ENCODE measurements around the gene HACE1. TPM values are rescaled to one million over a fixed set of nuclear protein-coding genes. Genes with fewer than 3 reads are reported as not detected.
"Not testable (repeated sequence)": the region's sequence is repeated elsewhere in the genome, so short reads cannot be mapped to it uniquely, and the experiment has no call there.

Gene HACE1
- total RNA-seq, 1 donor from 2014 or later: 23.2 TPM

DNA sequence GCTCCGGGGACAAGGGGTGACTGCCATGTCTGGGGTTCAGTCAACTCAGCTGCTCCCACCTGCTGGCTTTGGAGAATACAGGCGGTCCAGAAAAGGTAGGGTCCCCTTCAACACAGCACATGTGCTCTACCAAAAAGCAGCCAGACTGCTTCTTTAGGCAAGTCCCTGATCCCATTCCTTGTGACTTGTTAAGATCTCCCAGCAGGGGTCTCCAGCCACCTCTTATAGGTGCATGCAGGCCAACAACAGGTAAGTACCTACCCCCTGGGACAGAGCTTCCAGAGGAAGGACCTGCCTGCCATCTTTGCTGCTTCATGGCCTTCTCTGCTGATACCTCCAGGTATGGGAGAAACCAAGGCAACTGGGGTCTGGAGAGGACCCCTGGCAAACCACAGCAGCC, 106.5 kb downstream of the HACE1 start:
- DNase-seq (ENCODE audit: low spot score) (no peak), ATAC-seq (no peak)
- intact Hi-C loops (cut with DNase I): no loop called here

GRCh38 chr6:104750449-104750848, 109.3 kb downstream of the HACE1 start:
- ATAC-seq (no peak), DNase-seq (ENCODE audit: low spot score) (no peak)
- intact Hi-C loops (cut with DNase I): no loop called here

DNA sequence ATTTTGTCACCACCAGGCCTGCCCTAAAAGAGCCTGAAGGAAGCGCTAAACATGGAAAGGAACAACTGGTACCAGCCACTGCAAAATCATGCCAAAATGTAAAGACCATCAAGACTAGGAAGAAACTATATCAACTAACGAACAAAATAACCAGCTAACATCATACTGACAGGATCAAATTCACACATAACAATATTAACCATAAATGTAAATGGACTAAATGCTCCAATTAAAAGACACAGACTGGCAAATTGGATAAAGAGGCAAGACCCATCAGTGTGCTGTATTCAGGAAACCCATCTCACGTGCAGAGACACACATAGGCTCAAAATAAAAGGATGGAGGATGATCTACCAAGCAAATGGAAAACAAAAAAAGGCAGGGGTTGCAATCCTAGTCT, 120.6 kb downstream of the HACE1 start:
- not testable (repeated sequence) for ATAC-seq

GRCh38 chr6:104737567-104737966, 122.2 kb downstream of the HACE1 start:
- DNase-seq (ENCODE audit: low spot score); intact Hi-C loops (cut with DNase I); ATAC-seq: not testable (repeated sequence)

More for the DNA sequence above, 120.6 kb downstream of the HACE1 start:
- intact Hi-C loops (cut with DNase I); DNase-seq (ENCODE audit: low spot score): not testable (repeated sequence)

- intact Hi-C loops (cut with DNase I): no loop called here
- ATAC-seq: no peak
- no peak for DNase-seq (ENCODE audit: low spot score)
Observed at GRCh38 chr6:104736545-104736944, 123.2 kb downstream of the HACE1 start.

DNA sequence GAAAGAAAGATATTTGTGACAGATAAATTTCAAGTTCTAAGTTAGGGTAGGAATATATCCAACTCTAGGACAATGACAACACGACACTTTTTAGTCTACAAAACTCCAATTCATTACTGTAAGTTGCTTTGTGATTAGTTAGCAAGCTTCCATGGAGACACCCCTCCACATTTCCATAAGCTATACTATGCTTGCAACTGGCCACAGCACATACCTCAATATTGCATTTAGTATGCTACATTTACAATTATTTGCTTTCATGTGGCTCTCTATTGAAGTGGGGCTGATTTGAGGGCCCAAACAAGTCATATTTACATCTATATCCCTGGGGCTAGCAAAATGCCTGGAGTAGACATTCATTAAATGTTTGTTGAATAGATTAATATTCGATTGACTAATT, 129.3 kb downstream of the HACE1 start:
- DNase-seq (ENCODE audit: low spot score): no peak
- intact Hi-C loops (cut with DNase I): no loop called here
- ATAC-seq: no peak

- intact Hi-C loops (cut with DNase I): no loop called here
- ATAC-seq (no peak), DNase-seq (ENCODE audit: low spot score) (no peak)
Observed at GRCh38 chr6:104729433-104729832, 130.3 kb downstream of the HACE1 start.

DNA sequence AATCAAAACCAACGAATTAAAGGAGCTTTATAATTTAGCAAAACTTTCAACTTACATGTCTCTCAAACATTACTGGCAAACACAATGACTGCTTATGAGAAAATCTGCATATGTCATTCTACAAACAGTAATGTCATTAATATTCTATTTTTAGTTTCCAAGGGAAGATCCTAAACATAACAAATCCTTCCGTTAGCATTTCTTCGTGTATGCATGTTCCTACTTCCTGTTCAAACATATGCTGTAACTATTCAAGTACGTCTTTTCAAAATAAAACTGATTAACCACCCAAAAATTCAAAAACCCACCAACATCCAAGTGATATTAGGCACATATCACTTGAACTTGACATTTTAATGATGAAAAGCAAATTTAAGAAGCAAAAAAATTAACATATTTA, 131.3 kb downstream of the HACE1 start:
- ATAC-seq: no peak
- DNase-seq (ENCODE audit: low spot score): no peak
- intact Hi-C loops (cut with DNase I): no loop called here

DNA sequence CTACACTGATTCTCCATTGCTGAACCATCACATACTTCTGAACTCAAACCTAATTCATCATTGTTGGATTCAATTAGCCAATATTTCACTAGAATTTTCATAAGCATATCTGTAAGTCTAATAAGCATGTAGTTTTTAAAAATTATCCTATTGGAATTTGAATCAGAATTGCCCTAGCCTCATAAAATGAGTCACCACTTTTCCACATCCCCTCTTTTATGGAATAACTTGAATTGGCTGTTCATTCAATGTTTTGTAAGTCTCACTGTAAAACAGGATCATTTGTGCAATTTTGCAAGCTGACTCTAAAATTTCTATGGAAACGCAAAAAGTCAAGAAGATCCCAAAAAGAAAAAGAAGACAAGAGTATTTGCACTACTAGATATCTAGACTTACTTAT, 141.0 kb downstream of the HACE1 start:
- ATAC-seq: no peak
- DNase-seq (ENCODE audit: low spot score): no peak
- intact Hi-C loops (cut with DNase I): no loop called here

- no peak for DNase-seq (ENCODE audit: low spot score)
- intact Hi-C loops (cut with DNase I): no loop called here
- ATAC-seq: no peak
Observed at GRCh38 chr6:104716858-104717257, 142.9 kb downstream of the HACE1 start.

- intact Hi-C loops (cut with DNase I): no loop called here
- DNase-seq (ENCODE audit: low spot score) (no peak), ATAC-seq (no peak)
Observed at GRCh38 chr6:104714796-104715195, 144.9 kb downstream of the HACE1 start.

DNA sequence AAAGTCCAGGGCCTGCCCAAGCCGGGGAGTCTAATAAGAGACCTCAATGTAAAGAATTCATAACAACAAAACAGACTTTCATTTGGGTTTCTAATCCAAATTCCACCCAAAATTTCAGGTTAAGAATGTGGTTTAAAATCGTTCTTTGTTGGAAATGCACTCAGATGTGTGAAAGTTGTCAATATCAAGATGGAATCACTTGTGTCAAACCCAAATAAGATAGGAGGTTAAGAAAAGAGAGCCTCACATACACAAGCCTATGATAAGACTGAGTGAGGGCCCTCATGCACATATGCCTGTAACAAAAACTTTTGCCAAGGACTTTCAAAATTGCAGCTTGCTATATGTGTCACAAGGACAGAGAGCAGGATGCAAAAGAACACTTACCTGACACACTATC, 145.7 kb downstream of the HACE1 start:
- DNase-seq (ENCODE audit: low spot score) (no peak), ATAC-seq (no peak)
- intact Hi-C loops (cut with DNase I): no loop called here

DNA sequence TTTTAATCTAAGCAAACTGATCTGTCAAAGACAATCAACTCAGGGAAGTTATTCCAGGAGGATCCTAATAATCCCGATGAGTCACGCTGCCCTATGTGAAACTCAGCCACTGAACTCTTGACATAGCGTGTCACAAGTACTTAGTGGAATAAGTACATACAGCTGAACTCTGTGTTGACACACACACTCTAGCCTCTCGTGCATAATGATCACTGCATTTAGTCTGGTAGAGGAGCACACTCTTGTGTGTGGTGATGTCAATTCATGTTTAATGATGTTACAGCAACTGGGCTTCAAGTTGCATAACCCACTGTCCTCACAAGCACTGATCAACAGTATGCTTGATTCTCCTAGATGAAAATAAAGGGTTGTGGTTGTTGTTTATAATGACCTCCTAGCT, 148.3 kb downstream of the HACE1 start:
- no peak for DNase-seq (ENCODE audit: low spot score)
- intact Hi-C loops (cut with DNase I): no loop called here
- no peak for ATAC-seq

- no peak for ATAC-seq
- intact Hi-C loops (cut with DNase I): no loop called here
Observed at GRCh38 chr6:104710543-104711335, 149.0 kb downstream of the HACE1 start.

DNA sequence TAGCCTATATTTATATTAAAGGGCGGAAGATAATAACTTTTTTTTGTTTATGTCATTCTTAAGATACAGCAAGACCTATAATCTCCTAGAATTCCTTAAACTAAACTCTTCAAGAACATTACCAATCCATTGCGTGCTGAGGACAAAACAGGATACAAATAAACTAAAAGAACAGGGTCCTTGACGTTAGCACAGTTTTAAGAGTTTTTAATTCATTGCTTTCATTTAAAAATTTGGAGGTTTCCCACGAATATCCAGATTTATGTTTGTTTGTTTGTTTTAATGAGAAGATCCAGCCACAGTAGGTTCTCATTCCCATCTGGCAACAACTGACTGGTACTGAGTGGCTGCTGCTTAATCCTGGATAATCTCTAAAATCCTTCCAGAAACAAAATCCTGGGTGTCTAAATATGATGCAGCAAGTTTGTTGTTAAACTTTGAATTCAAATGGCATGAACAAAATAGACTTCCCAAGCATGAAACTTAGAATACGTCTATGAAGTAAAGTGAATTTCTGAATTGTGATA, 153.7 kb downstream of the HACE1 start:
- DNase-seq (ENCODE audit: low spot score) (no peak), ATAC-seq (no peak)
- intact Hi-C loops (cut with DNase I): no loop called here

More at GRCh38 chr6:104710543-104711335, 149.0 kb downstream of the HACE1 start:
- no peak for DNase-seq (ENCODE audit: low spot score)

DNA sequence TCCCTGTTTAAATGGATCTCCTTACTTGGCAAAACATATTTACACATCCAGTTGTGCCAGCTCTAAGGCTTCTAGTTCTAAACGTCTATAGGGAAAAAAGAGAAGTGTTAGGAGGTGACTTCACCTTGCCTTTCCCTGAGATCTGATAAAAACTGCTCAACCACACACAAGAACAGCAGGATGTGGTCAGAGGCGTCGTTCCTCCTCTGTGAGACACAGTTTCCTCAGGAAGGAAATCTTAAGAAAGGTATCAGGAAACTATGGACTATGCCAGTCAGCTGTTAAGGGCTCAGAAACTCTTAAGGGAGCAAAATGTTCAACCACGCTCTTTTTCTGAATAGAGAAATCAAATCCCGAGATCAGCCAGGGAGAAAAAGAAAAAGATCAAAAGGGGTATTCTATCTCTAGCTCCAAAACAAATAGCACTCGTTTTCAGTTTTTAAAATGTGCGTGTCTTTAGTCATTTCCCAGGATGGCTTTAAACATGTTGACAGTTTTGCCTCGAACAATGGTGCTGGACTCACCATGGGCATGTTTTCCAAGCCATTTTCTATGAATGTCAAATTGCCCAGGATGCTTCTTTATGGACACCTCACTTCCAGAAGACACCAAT, 154.5 kb downstream of the HACE1 start:
- DNase-seq (ENCODE audit: low spot score) (no peak), ATAC-seq (no peak)
- intact Hi-C loops (cut with DNase I): no loop called here

DNA sequence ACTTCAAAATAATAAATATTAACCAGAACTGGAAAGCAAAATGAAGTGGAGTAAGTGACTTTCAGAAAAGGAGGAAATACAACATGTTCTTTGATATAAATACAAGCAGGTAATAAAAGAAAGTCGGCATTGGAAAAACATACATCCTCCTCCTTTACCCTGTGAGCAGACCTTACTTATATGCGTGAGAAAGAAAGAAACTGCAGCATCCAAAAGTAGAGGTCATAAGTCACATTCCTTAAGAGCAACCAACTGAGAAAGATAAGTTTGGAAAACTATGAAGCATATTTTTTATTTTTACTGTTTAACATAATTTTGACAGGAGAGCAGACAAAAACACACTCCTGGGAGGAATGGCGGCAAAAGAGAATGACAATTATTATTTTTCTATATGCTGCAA, 155.5 kb downstream of the HACE1 start:
- intact Hi-C loops (cut with DNase I): no loop called here
- no peak for ATAC-seq

DNA sequence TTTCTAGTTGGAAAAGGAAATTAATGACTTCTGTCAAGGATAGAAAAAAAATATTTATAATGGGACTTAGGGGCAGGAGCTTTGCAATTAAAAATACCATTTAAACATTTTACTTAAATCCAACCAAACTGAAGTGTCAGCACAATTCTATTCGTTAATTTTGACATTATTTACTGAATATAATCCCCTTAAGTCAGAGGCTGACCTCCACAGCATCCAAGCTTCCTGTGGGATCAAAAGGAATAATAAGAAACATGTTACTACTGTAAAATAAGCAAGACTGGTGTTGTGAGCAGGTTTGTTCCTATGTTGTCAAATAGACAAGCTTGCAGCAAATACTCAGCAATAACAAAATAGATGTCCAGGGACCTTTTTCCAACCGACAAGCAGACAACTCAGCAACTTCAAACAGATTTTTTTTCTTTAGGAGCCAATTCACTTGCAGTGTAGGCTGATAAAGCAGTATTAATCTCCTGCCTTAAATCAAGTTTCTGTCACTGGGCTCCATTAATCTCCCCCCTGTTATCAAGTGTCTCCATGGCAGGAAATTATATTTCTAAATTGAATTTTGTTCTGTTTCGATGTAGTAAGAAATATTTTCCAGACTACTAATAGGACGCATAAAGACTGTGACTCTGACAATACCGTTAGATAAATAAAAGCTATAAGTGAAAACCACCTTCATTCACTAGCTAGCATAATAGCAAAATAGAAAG, 157.4 kb downstream of the HACE1 start:
- intact Hi-C loops (cut with DNase I): no loop called here
- ATAC-seq (no peak), DNase-seq (ENCODE audit: low spot score) (no peak)

More for the DNA sequence above, 155.5 kb downstream of the HACE1 start:
- DNase-seq (ENCODE audit: low spot score): no peak

- intact Hi-C loops (cut with DNase I): no loop called here
- ATAC-seq (no peak), DNase-seq (ENCODE audit: low spot score) (no peak)
Observed at GRCh38 chr6:104700371-104701185, 159.1 kb downstream of the HACE1 start.
